ENCODE measurements around the gene KCNN4.
"Not testable (repeated sequence)": the region's sequence is repeated elsewhere in the genome, so short reads cannot be mapped to it uniquely, and the experiment has no call there.

Gene KCNN4

DNA sequence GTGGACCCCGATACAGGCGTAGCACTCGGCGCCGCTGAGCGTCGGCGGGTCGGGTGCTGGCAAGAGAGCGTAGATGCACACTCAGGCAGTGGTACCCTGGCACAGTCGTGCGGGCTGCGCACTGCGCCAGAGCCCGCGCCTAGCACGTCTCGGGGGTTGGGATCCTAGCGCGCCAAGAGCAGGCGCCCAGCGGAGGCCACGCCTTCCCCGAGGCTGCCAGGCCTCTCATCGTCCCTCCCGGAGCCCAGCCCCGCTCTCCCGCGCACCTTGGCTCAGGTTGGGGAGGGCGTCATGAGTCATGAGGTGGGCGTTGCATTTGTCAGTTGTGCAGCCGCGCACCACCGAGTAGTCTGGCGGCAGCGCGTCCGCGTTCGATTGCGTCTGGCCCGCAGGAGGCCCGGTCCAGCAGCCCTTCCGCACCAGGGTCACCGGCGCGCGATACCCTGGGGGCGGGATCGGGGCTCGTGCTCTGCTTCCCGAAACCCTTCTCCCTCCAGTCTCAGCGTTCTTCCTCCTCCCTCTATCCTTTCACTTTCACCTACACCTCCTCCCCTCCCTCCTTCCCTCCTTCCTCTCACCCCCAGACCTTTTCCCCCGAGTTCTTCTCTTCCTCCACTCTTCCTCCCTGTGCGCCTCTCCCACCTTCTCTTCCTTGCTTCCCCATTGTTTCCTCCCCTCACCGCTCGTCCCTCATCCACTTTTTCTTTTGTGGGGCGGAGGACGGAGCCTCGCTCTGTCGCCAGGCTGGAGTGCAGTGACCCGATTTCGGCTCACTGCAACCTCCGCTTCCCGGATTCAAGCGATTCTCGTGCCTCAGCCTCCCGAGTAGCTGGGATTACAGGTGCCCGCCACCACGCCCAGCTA lies 18.0 kb upstream of the KCNN4 start:
- peak; percentile 81 for DNase-seq

DNA sequence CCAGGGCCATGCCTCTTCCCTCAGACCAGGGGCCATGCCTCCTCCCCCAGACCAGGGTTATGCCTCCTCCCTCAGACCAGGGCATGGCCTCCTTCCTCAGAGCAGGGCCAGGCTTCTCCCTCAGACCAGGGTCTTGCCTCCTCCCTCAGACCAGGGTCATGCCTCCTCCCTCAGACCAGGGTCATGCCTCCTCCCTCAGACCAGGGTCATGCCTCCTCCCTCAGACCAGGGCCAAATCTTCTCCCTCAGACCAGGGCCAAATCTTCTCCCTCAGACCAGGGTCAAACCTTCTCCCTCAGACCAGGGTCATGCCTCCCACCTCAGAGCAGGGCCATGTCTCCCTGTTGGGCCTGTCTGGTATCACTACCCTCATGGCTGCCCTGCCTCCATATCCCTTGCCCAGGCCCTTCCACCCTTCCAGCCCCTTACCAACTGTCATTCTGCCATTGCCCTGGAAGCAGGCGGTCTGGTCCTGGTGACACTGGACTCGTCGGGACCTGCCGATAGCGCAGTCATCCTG lies 17.3 kb upstream of the KCNN4 start:
- DNase-seq, result no peak

DNA sequence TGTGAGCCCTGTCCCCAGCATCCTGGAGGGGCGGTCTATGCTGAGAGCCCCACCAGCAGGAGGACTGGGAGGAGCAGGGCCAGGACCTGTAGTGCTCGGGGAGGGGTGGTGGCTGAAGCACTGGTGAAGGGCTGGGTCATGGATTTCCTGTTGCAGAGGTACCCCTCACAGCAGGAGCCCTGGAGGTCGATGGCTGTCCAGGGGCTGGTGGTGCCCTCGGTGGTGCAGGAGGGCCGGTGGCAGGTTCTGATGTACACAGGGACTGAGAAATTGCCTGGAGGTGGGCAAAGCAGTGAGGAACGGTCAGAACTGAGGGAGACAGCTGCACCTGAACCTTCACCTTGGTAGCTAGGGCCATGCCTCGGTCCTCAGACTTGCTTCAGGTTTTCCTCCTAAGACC lies 16.8 kb upstream of the KCNN4 start:
- DNase-seq, result no peak

DNA sequence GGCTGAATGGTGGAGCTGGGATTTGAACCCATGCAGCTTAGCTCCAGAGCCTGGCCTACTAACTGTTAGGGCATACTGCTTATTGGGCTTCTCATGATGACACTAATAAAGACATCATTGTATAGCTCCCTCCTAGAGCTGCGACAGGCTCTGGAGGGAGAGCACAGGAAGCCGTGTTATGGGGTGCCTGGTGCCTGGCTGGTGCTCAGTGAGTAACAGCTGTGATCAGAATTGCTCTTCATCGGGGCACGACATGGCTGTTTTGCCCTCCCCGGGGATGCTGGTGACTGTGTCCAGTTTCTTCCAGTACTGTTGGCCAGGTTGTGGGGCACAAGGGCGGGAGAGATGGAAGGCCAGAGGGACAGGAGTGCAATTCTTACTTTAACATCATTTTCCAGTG lies 16.3 kb upstream of the KCNN4 start:
- DNase-seq, result no peak

DNA sequence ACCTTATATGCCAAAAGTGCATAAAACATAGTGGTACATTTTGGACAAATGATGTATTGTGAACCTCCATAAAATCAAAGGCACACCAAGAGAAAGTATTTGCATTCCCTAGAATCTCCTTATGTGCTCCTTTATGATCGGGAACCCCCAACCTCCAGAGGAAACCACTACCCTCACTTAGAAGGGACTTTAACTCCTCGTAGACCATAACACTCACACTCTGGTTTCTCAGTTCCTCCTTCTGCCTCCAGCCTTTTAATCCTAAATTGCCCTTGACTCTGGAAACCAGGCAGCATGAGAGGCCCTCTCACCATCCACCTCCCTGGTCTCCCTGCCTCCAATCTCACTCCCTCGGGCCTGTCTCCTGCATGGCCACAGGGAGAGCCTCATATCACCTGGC lies 9.8 kb upstream of the KCNN4 start:
- DNase-seq, result no peak

DNA sequence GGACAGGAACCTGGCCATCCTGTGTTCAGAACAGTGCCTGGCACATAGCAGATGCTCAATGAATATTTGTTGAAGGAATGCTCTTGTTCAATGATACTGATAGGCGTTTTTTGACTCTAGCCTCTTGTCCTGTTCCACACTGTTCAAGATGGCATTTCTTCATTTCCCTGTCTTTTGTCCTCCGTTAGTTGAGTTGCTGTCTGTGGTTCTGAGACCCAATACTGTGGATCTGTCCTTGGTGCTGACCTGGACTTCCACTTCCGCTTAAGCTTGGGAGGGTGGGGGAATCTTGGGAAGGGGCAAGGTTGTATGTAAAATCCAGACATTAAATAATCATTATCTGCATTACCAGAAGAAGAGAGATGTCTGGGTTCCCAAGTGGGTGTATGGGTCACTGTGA lies 8.3 kb upstream of the KCNN4 start:
- DNase-seq, result no peak

DNA sequence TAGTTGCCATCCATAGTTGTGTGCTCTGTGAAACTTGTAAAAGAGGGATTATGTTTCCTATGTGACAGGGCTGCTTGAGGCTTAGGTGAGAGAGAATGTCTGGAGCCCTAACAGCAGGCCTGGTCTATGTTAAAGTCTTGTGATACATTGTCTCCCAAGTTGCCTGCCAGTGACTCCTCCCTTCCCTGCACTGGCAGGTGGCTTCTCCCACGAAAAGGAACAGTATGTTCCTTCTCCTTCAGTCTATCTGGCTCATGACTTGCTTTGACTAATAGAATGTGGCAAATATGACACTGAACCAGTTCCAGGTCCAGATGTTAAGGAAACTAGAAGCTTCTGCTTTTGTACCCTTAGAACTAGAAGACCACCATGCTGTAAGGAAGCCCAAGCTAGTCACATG lies 5.9 kb upstream of the KCNN4 start:
- no peak for DNase-seq

DNA sequence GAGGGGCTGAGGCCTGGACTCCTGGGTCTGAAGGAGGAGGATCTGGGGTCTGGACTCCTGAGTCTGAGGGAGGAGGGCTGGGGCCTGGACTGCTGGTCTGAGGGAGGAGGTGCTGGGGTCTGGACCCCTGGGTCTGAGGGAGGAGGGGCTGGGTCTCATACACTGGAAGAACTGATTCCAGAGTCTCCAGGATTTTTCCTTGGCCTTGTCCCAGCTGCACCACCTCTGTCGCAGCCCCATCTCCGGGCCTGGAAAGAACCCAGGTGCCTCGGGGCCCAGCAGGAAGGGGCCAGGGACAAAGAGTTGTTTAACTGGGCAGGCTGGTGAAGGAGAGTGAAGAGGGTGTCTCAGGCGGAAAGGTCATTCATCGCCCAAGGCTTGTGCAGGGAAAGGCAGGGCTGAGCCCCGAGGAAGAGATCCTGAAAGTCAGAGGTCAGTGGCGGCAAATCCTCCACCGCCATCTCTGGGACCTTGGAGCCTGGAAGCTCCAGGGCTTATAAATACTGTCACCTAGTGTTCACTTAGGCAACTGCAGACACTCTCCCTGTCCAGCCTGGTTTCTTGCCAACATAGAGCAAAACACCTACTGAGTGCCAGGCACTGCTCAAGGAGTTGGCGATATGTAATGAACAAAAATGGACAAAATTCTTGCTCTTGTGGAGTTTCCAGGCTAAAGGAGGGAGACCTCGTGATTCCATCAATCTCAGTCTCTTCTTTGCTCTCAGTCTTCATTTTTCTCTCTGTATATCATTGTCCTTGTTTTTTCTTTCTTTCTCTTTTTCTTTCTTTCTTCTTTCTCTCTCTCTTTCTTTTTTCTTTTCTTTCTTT lies 4.4 kb upstream of the KCNN4 start:
- DNase-seq, result peak; percentile 72

DNA sequence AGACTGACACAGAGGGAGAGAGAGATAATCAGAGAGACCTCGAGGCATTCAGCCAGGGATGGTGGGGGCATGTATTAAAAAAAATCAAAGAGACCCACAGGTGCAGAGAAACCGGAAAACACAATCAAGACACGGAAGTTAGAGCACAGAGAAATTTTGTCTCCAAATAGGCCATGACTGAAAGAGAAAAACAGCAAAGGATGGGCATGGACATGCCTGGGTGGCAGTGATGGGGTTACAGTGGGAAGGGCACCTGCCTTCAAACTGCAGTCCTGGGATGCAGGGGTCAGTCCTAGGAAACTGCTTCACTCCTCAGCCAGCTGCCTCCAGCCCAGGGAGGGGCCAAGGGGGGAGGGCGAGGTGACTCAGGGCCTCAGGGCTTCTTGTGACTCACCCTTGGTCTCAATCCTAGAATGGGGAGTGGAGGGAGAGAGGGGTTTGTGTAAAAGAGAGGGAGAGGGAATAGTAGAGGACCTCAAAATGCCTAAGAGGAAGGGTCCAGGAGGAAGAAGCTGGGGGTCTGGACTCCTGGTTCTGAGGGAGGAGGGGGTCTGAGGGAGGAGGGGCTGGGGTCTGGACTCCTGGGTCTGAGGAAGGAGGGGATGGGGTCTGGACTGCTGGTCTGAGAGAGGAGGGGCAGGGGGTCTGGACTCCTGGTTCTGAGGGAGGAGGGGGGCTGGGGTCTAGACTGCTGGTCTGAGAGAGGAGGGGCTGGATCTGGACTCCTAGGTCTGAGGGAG lies 3.6 kb upstream of the KCNN4 start:
- DNase-seq, result no peak

DNA sequence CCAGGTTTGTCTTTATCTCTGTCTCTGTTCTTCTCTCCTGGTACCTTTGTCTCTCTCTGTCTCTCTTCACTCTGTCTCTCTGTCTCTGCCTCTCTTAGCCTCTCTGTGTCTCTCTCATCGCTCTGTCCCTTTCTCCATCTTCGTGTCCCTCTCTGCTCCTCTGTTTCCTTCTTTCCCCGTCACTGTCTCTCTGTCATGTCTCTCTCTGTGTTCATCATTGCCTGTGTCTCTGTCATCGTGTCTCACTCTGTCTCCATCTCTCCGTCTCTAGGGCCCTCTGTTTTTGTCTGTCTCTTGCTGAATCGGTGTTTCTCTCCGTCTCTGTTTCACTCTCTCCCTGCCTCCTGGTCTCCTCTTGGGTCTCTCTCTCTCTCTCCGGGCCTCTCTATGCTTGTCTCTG lies 2.9 kb upstream of the KCNN4 start:
- DNase-seq, result no peak

DNA sequence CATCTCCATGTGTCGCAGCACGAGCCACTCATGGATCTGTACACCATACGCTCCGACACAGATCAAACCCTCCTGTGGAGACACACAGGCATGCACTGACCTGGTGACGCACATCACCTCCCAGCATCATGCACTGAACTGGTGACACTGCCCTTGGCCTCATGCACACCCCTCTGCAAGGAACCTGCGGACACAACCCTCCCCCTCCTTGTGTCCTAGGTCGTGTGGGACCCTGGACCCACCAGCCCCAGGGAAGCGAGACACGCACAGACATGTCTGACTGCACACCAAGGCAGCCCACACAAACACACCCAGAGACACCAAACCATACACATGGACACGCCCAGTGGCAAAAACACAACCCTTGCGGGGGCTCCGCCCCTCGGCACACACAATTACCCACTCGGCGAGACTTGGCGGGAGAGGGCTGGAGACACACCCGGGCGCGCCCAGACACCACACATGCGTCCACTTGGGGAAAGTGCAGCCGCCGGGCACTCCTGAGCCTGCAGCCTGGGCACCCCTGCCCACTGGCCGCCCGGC lies 2.0 kb upstream of the KCNN4 start:
- DNase-seq, result no peak

DNA sequence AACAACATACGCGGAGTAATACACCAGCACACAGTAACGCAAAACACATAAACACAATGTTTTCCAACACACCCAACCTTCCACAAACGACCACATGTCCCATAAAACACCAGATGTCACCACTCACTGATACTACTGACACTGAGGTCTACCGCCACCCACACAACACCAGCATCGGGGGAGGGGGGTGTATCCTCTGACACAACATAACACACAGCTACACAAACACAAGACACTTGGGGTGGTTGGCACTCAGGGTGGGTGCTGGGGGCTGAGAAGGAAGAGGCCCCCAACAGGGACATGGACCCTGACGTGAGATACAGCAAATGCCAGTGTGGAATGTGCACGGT lies 1.5 kb upstream of the KCNN4 start:
- no peak for DNase-seq

DNA sequence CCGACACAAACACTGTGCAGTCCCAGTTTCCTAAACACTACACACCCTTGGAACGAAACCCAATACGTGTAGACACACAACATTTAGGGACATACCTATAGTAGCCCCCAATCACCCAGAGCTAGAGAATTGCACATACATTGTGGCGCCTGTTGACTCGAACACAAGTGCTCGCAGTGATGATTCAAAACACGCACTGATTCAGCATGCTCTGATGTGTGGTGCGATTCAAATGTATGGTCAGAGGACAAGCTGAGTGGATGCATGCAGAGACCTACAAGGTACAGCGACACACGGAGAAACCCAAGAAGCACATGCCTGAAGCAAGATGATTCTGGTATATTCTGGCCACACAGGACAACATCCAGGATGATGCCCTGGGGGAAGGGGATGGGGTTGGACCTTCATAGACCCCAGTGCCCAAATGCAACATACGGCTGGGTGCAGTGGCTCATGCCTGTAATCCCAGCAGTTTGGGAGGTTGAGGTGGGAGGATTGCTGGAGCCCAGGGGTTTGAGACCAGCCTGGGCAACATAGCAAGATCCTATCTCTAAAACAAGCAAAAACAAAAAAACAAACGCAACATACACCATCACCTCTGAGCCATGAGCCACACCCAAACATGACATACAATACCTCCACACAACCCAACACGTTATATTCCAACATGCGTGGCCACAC lies 997 bp upstream of the KCNN4 start:
- no peak for DNase-seq

DNA sequence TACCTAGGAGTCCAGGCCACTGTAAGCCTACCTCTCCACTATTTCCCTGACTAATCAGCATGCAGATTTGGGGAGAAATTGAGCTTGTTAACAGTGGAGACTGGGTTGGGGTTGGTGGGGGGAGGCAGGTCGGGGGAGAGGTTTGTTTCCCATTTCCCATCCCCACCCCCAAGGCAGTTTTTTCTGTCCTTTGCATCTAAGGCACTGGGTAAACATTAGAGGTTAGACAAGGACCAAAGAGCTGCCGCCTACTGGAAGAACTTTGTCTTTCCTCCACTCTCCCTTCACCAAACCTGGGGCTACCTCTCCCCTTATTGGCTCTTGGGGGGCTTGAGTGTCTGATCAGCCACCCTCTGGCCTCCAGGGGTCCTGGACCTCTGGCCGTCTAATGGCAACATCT lies 953 bp downstream of the KCNN4 start:
- no peak for DNase-seq

DNA sequence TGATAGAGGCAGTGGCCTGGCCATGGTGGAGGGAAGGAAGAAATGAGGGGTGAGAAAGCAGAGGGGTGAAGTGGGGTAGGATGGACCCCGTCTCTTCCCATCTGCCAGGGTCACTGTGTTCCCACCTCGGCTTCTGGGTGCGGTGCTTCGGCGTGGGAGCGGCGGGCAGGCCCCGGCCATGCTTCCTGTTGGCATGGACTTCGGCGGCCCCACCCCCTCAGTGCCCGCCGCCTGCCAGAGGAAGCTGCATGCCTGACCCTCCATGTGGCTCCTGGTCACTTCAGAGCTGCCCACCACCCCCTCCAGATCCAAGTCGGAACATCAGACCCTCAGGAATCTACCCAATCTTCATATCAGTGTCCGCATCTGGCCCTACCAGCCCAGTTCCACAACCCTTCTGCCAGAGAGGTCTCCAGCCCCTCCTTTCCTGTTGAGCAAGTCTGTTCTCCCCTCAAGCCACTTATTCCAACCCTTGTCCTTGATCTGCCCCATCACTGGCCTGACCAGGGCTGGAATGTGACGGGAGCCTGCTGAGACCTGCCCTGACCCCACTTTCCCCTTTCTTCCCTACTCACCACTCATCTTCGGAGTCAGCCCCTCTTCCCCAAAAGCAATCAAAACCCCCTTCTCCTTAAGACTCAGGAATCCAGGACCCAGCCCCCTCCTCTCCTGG lies 1.5 kb downstream of the KCNN4 start:
- no peak for DNase-seq

DNA sequence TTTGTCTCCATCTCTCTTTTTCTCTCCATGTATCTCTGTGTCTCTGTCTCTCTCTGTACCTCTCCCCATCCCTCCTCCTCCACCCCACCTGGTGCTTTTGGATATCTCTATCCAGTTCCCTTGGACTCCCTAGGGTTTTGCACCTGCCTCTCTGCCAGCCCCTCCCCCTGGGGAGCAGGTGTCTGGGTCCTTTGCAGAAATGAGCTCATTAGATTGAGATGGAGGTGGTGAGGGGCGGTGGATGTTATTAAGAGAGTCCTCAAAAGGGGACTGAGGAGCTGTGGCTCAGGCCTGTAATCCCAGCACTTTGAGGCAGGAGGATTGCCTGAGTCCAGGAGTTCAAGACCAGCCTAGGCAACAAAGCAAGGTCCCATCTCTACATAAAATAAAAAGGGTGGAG lies 2.1 kb downstream of the KCNN4 start:
- peak; percentile 90 for DNase-seq

DNA sequence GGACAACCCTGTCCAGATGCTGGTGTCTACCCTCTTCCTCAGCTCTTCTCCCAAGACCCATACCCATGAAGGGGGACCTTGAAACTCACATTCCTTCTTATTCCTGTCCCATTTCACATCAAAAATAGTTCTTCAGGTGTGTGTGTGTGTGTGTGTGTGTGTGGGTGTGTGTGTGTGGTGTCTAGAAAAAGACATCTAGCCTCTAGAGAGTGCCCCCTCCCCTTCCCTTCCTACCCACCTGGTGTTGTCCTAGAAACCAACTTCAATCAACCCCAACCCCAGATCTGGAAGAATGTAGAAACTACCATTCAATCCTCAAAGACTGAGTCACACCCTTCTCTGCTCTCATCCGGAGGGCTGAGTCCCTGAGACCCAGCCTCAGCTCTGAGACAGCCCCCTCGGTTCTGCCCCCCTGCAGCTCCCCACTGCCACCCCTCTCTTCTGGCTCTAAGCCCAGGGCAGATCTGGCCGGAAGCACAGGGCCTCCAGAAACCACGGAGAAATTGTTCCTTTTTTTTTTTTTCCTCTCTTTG lies 3.5 kb downstream of the KCNN4 start:
- DNase-seq, result peak; percentile 94

DNA sequence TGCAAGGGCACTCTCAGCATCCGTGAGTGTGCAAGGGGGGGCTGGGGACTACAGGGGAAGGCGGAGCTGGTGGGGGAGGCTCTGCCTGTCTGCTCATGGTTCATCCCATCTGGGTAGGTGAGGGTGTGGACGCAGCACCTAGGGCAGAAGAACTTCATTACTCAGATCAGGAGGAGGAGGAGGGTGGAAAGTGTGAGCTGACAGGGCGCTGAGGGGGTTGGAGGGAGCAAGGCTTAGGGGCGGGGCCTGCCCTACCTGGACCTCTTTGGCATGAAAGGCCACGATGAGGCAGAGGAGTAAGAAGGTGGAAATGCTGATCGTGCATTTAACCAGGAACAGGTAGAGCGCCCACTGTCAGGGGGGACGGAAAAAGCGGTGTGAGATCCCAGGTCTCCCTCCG lies 4.5 kb downstream of the KCNN4 start:
- no peak for DNase-seq

DNA sequence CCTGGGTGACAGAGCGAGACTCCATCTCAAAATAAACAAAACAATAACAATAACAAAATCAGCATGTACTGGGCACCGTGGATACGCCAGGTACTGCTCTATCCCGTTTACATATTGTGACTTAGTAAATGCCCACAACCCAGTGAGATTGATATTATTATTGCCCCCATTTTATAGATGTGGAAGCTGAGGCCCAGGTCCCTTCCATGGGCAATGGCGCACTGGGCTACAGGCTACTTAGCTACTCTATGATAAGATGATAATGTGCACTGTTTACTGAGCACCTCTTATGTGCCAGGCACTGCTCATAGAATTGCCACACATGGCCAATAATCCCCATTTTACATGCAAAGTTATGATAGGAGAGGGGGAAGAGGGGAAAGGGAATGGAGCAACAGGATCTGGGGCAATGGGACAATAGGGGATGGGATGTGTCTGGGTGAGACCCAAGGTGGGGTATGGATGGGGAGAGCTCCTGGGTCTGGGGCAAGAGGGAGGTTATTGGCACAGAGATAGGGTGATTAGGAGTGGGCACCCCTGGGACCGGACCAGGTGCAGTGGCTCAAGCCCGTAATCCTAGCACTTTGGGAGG lies 5.4 kb downstream of the KCNN4 start:
- DNase-seq, result no peak

DNA sequence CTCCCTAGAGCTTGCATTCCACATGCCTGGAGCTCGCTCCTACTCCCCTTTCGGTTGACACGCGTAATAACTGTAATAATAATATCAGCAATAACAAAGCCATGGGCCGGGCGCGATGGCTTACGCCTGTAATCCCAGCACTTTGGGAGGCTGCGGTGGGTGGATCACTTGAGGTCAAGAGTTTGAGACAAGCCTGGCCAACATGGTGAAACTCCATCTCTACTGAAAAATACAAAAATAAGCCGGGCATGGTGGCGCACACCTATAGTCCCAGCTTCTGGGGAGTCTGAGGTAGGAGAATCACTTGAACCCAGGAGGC lies 5.9 kb downstream of the KCNN4 start:
- not testable (repeated sequence) for DNase-seq

Measured in DMS79 treated with DMSO at 0.1 percent for 48 hours (cell line).